H9 (cell line): ENCODE measurements around the gene PGAP6. TPM values are rescaled to one million over a fixed set of nuclear protein-coding genes. Genes with fewer than 3 reads are reported as not detected.

ENCODE experiments used
- DNase-seq: peaks from one replicate; pipeline ENCODE4 v3.0.0-alpha.2; 2017
- H2AFZ ChIP-seq: one replicate; pipeline ENCODE4 v1.6.1; 2013; ENCODE audit warnings: mild to moderate bottlenecking, low read length, control low read depth, moderate library complexity
- H2AK5ac ChIP-seq: 2 replicates; pipeline ENCODE4 v1.6.1; 2013; ENCODE audit warnings: low read length, control low read depth, mixed read lengths; ENCODE audit not compliant: insufficient read length
- H2BK120ac ChIP-seq: one replicate; pipeline ENCODE4 v1.6.1; 2013; ENCODE audit warnings: low read depth, mild to moderate bottlenecking, low read length, control low read depth, inconsistent platforms; ENCODE audit not compliant: poor library complexity, severe bottlenecking
- H2BK12ac ChIP-seq: 2 replicates; pipeline ENCODE4 v1.6.1; 2013; ENCODE audit warnings: low read length, control low read depth, mixed read lengths, low read depth; ENCODE audit not compliant: insufficient read length
- H2BK15ac ChIP-seq: 2 replicates; pipeline ENCODE4 v1.6.1; 2013; ENCODE audit warnings: low read depth, low read length, control low read depth
- H2BK20ac ChIP-seq: one replicate; pipeline ENCODE4 v1.6.1; 2013; ENCODE audit warnings: low read depth, mild to moderate bottlenecking, low read length, control low read depth, inconsistent platforms; ENCODE audit not compliant: poor library complexity, severe bottlenecking
- H2BK5ac ChIP-seq: 2 replicates; pipeline ENCODE4 v1.6.1; 2013; ENCODE audit warnings: low read length, control low read depth, mixed read lengths; ENCODE audit not compliant: insufficient read length
- H3K14ac ChIP-seq: 2 replicates; pipeline ENCODE4 v1.6.1; 2013; ENCODE audit warnings: low read length, control low read depth; ENCODE audit not compliant: insufficient read depth
- H3K18ac ChIP-seq: 2 replicates; pipeline ENCODE4 v1.6.1; 2013; ENCODE audit warnings: low read depth, mild to moderate bottlenecking, mixed read lengths, low read length, control low read depth; ENCODE audit not compliant: insufficient read length
- H3K23ac ChIP-seq: 2 replicates; pipeline ENCODE4 v1.6.1; 2013; ENCODE audit warnings: low read length, control low read depth, mixed read lengths, low read depth; ENCODE audit not compliant: insufficient read length
- H3K23me2 ChIP-seq: 2 replicates; pipeline ENCODE4 v1.6.1; 2013; ENCODE audit warnings: low read depth, mild to moderate bottlenecking, mixed read lengths, low read length, control low read depth; ENCODE audit not compliant: insufficient read length, poor library complexity, severe bottlenecking
- H3K27ac ChIP-seq: 2 replicates; pipeline ENCODE4 v1.5.1; 2013; ENCODE audit warnings: low read length, control low read depth, mixed read lengths, low read depth; ENCODE audit not compliant: insufficient read length
- H3K27me3 ChIP-seq: 2 replicates; pipeline ENCODE4 v1.6.1; 2013; ENCODE audit warnings: low read length, control low read depth, inconsistent platforms; ENCODE audit not compliant: insufficient read depth
- H3K4ac ChIP-seq: 2 replicates; pipeline ENCODE4 v1.6.1; 2013; ENCODE audit warnings: low read depth, mild to moderate bottlenecking, control low read depth, inconsistent platforms, low read length, moderate library complexity
- H3K4me1 ChIP-seq: 2 replicates; pipeline ENCODE4 v1.6.1; 2013; ENCODE audit warnings: low read length, control low read depth, inconsistent platforms; ENCODE audit not compliant: insufficient read depth
- H3K4me2 ChIP-seq: 2 replicates; pipeline ENCODE4 v1.6.1; 2013; ENCODE audit warnings: low read length, control low read depth, mixed read lengths; ENCODE audit not compliant: insufficient read length, insufficient read depth
- H3K56ac ChIP-seq: 2 replicates; pipeline ENCODE4 v1.6.1; 2013; ENCODE audit warnings: low read depth, mild to moderate bottlenecking, mixed read lengths, low read length, control low read depth; ENCODE audit not compliant: insufficient read length
- H3K79me1 ChIP-seq: 2 replicates; pipeline ENCODE4 v1.6.1; 2013; ENCODE audit warnings: low read depth, mild to moderate bottlenecking, moderate library complexity, low read length, control low read depth, inconsistent platforms; ENCODE audit not compliant: insufficient read depth, poor library complexity, severe bottlenecking
- H3K79me2 ChIP-seq: 2 replicates; pipeline ENCODE4 v1.6.1; 2013; ENCODE audit warnings: low read length, control low read depth, inconsistent platforms; ENCODE audit not compliant: insufficient read depth
- H3K9ac ChIP-seq: 2 replicates; pipeline ENCODE4 v1.6.1; 2013; ENCODE audit warnings: low read length, control low read depth, mixed read lengths; ENCODE audit not compliant: insufficient read length; ENCODE audit errors: extremely low read depth
- H3K9me3 ChIP-seq: one replicate; pipeline ENCODE4 v1.6.1; 2013; ENCODE audit warnings: low read depth, low read length, inconsistent platforms; ENCODE audit not compliant: control insufficient read depth
- H3T11ph ChIP-seq: one replicate; pipeline ENCODE4 v1.6.1; 2013; ENCODE audit warnings: mild to moderate bottlenecking, low read length, control low read depth, inconsistent platforms
- H4K20me1 ChIP-seq: one replicate; pipeline ENCODE4 v1.6.1; 2013; ENCODE audit not compliant: control insufficient read depth, insufficient read length, insufficient read depth
- H4K5ac ChIP-seq: 2 replicates; pipeline ENCODE4 v1.6.1; 2013; ENCODE audit warnings: low read depth, mild to moderate bottlenecking, mixed read lengths, low read length, control low read depth; ENCODE audit not compliant: insufficient read length
- H4K8ac ChIP-seq: replicated peaks from 2 replicates; pipeline ENCODE4 v1.6.1; 2013; ENCODE audit warnings: low read length, control low read depth, mixed read lengths, low read depth; ENCODE audit not compliant: insufficient read length
- H4K91ac ChIP-seq: 2 replicates; pipeline ENCODE4 v1.6.1; 2013; ENCODE audit warnings: low read depth, mild to moderate bottlenecking, moderate library complexity, mixed read lengths, low read length, control low read depth; ENCODE audit not compliant: insufficient read length
- H3K27ac Mint-ChIP-seq, 3 experiments: 2 replicates in 2 of 3; 3 replicates in 1 of 3; pipeline ENCODE4 v1.8.0; 2020 to 2021; ENCODE audit warnings: mixed read lengths in 3 of 3, mild to moderate bottlenecking in 1 of 3, moderate library complexity in 1 of 3
- H3K27me3 Mint-ChIP-seq: 2 replicates; pipeline ENCODE4 v1.8.0; 2021; ENCODE audit warnings: low read depth, mild to moderate bottlenecking, moderate library complexity, mixed read lengths
- H3K36me3 Mint-ChIP-seq, 3 experiments: 2 replicates in 2 of 3; 3 replicates in 1 of 3; pipeline ENCODE4 v1.8.0; 2020 to 2021; ENCODE audit warnings: low read depth in 3 of 3, mixed read lengths in 3 of 3; ENCODE audit not compliant: insufficient read depth in 1 of 3
- H3K4me1 Mint-ChIP-seq, 2 experiments: 2 replicates each; pipeline ENCODE4 v1.8.0; 2020; ENCODE audit warnings: mixed read lengths in 2 of 2
- H3K4me3 Mint-ChIP-seq, 2 experiments: 2 replicates in 1 of 2; 3 replicates in 1 of 2; pipeline ENCODE4 v1.8.0; 2020 to 2021; ENCODE audit warnings: mild to moderate bottlenecking in 2 of 2, mixed read lengths in 2 of 2, moderate library complexity in 1 of 2
- H3K9me3 Mint-ChIP-seq, 2 experiments: 2 replicates in 1 of 2; 3 replicates in 1 of 2; pipeline ENCODE4 v1.8.0; 2020; ENCODE audit warnings: mild to moderate bottlenecking in 2 of 2, mixed read lengths in 2 of 2, moderate library complexity in 1 of 2
- WGBS: extraction: QIAGEN DNeasy Blood & Tissue Kit; methylation state at CpG from one replicate; pipeline ENCODE4 v1.1.7; 2013; ENCODE audit warnings: missing lambda C conversion rate, low lambda C conversion rate, mixed read lengths; ENCODE audit not compliant: insufficient read length; ENCODE audit errors: extremely low coverage; 5-methylcytosine and 5-hydroxymethylcytosine counted together
- total RNA-seq: library from RNA; stranded (reverse); gene quantifications from 2 replicates; pipeline ENCODE4 v1.2.1, GENCODE V29; 2021
- TF ChIP-seq, protein P1 (sequence below): fragments of 200-600 bp; sonication (generic); conservative IDR thresholded peaks from 3 replicates; pipeline ENCODE4 v1.8.0; 2021; ENCODE audit warnings: antibody characterized with exemption, mild to moderate bottlenecking

Gene PGAP6
- total RNA-seq, 1 experiment from 2014 or later = 111 TPM

DNA sequence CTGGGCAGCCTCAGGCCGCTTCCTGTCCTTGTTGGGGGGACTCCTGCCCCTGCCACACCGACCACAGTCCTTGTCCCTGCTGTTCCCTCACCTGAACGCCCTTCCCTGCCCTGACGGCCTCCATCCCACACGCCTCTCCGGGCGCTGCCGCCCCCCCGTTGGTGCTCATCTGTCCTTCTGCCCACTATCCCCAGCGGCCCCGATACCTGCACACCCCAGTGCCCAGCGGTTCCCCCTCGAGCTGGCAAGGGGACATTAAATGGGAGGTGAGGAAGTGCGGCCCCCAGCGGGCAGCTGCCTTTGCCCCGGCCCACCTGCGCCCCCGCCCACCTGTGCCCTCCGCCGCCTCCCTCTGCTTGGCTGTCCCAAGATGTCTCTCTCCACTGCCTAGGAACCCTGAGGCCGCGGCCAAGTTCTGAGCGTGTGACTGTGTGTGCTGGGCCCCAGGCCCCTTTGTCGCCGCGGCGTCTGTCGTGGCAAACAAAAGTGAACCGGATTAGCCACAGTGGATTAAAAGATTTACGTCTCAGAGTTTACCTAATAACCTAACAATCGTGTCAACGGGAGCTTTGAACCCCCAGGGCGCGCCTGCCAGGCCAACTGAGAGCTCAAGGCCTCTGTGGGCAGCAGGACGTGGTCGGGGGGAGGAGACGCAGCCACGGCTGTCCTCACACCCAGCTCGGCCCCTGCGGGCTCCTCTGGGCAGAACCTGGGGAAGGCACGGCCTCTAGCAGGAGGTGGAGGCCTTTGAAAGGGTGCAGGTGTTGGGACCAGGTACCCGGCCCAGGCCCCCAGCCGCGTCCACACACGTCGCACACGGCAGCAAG is 21.7 kb downstream of the PGAP6 start:
- Histone ChIP-seq H3K14ac (no peak overlapping the region), H3K23me2 (no peaks in the 10 kb centered on the region), H3K9me3 (no peaks in the 10 kb centered on the region), H3K9ac (no peak overlapping the region), H3K4me1 (no peaks in the 10 kb centered on the region), H2BK12ac (no peak overlapping the region), H2BK15ac (no peak overlapping the region), H3K27ac (no peak overlapping the region), H3K18ac (no peak overlapping the region), H2BK120ac (no peak overlapping the region), H3K79me1 (no peaks in the 10 kb centered on the region), H2BK5ac (no peak overlapping the region), H3K23ac (no peak overlapping the region), H2AFZ (no peak overlapping the region), H2AK5ac (no peak overlapping the region), H2BK20ac (no peak overlapping the region), H3K27me3 (no peaks in the 10 kb centered on the region), H4K20me1 (no peaks in the 10 kb centered on the region), H3K4ac (no peak overlapping the region), H3K56ac (no peak overlapping the region), H3T11ph (no peak overlapping the region), H4K91ac (no peak overlapping the region), H4K5ac (no peak overlapping the region), H4K8ac (no peak overlapping the region), H3K79me2 (no peaks in the 10 kb centered on the region), H3K4me2 (no peak overlapping the region)
- Mint-ChIP-seq H3K4me1 (peaks cover 4 to 12% of the 10 kb centered on the region in 2 experiments; a peak in 3 of 4 replicates), H3K9me3 (no peaks in the 10 kb centered on the region), H3K27me3 (peaks cover 9% of the 10 kb centered on the region), H3K27ac (no peak overlapping the region), H3K36me3 (no peaks in the 10 kb centered on the region), H3K4me3 (no peak overlapping the region)
- TF ChIP-seq, protein P1, sequence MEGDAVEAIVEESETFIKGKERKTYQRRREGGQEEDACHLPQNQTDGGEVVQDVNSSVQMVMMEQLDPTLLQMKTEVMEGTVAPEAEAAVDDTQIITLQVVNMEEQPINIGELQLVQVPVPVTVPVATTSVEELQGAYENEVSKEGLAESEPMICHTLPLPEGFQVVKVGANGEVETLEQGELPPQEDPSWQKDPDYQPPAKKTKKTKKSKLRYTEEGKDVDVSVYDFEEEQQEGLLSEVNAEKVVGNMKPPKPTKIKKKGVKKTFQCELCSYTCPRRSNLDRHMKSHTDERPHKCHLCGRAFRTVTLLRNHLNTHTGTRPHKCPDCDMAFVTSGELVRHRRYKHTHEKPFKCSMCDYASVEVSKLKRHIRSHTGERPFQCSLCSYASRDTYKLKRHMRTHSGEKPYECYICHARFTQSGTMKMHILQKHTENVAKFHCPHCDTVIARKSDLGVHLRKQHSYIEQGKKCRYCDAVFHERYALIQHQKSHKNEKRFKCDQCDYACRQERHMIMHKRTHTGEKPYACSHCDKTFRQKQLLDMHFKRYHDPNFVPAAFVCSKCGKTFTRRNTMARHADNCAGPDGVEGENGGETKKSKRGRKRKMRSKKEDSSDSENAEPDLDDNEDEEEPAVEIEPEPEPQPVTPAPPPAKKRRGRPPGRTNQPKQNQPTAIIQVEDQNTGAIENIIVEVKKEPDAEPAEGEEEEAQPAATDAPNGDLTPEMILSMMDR = no peak
- WGBS = no CpG with 5 or more reads among the region's 47 CpGs
- no peak for DNase-seq
